Gastroesophageal sphincter (tissue), 3 donors: ENCODE measurements around the gene DUSP10.

ENCODE experiments used
- POLR2A ChIP-seq, 2 donors: fragments of 450-650 bp; IDR thresholded peaks; one replicate each; pipeline ENCODE4 v1.6.1; 2017; ENCODE audit warnings: antibody characterized with exemption in 2 of 2, mild to moderate bottlenecking in 2 of 2, moderate library complexity in 1 of 2
- TF ChIP-seq, protein P1 (sequence below), 4 experiments: fragments of 200-600 bp in 2 of 4; fragments of 450-650 bp in 2 of 4; sonication (generic) in 1 of 4; IDR thresholded peaks; one replicate each; pipeline ENCODE4 v1.5.1; 2017 to 2019; ENCODE audit warnings: antibody characterized with exemption in 4 of 4, mild to moderate bottlenecking in 2 of 4, moderate library complexity in 2 of 4

DNA sequence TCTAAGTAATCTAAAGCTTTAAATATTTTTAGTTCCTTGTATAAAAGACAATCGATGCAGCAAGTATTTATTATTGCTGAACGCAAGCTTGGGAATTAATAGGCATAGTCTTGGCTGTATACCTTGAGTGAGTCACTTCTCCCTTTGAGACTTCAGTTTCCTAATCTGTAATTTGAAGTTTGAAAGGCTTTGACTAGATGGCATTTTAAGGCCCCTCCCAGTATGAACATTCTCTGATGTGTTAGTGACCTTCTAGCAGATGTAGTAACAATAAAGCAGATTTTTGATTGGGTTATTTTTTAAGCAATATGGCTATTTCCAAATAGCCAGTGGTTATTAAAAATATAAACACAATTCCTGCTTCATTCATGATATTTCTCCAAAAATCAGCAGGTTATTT, 58.2 kb downstream of the DUSP10 start:
- TF ChIP-seq POLR2A (IDR thresholded peaks at IDR 0.05), result no peak
- TF ChIP-seq, protein P1, sequence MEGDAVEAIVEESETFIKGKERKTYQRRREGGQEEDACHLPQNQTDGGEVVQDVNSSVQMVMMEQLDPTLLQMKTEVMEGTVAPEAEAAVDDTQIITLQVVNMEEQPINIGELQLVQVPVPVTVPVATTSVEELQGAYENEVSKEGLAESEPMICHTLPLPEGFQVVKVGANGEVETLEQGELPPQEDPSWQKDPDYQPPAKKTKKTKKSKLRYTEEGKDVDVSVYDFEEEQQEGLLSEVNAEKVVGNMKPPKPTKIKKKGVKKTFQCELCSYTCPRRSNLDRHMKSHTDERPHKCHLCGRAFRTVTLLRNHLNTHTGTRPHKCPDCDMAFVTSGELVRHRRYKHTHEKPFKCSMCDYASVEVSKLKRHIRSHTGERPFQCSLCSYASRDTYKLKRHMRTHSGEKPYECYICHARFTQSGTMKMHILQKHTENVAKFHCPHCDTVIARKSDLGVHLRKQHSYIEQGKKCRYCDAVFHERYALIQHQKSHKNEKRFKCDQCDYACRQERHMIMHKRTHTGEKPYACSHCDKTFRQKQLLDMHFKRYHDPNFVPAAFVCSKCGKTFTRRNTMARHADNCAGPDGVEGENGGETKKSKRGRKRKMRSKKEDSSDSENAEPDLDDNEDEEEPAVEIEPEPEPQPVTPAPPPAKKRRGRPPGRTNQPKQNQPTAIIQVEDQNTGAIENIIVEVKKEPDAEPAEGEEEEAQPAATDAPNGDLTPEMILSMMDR (IDR thresholded peaks at IDR 0.05), result no peak
